T-helper 17 cell (primary cell): Measurements from ENCODE around the gene CDC73. TPM values are rescaled to one million over a fixed set of nuclear protein-coding genes. Genes with fewer than 3 reads are reported as not detected.

Source experiments
- ATAC-seq: fragments of 150-1000 bp; cut with Tn5 transposase; 2 replicates; pipeline ENCODE4 v1.10.0; 2021; ENCODE audit warnings: mild to moderate bottlenecking, moderate library complexity
- DNase-seq, 3 donors: peaks; one replicate each; pipeline versions ENCODE4 v3.0.0 to v3.0.0-alpha.2; 2020 to 2021
- H3K9me3 ChIP-seq: one replicate; pipeline ENCODE4 v1.7.0; 2013; ENCODE audit warnings: low read length, mild to moderate bottlenecking; ENCODE audit not compliant: control insufficient read depth, poor library complexity, severe bottlenecking
- H3K27ac Mint-ChIP-seq: one replicate; pipeline ENCODE4 v1.8.0; 2022; ENCODE audit warnings: mild to moderate bottlenecking, moderate library complexity, mixed read lengths
- H3K27me3 Mint-ChIP-seq: one replicate; pipeline ENCODE4 v1.8.0; 2022; ENCODE audit warnings: mixed read lengths
- H3K36me3 Mint-ChIP-seq: one replicate; pipeline ENCODE4 v1.8.0; 2022; ENCODE audit warnings: low read depth, mixed read lengths
- H3K4me1 Mint-ChIP-seq: one replicate; pipeline ENCODE4 v1.8.0; 2022; ENCODE audit warnings: mild to moderate bottlenecking, mixed read lengths
- H3K4me3 Mint-ChIP-seq: one replicate; pipeline ENCODE4 v1.8.0; 2022; ENCODE audit warnings: mild to moderate bottlenecking, moderate library complexity, mixed read lengths
- total RNA-seq, 4 donors: library from RNA in 2 of 4; stranded (reverse) in 2 of 4; gene quantifications; one replicate each; pipeline ENCODE4 v1.2.3 and lab custom pipeline; 2022 to 2026

Gene CDC73
- total RNA-seq, 2 donors from 2014 or later: 73.2 to 84.9 TPM

DNA sequence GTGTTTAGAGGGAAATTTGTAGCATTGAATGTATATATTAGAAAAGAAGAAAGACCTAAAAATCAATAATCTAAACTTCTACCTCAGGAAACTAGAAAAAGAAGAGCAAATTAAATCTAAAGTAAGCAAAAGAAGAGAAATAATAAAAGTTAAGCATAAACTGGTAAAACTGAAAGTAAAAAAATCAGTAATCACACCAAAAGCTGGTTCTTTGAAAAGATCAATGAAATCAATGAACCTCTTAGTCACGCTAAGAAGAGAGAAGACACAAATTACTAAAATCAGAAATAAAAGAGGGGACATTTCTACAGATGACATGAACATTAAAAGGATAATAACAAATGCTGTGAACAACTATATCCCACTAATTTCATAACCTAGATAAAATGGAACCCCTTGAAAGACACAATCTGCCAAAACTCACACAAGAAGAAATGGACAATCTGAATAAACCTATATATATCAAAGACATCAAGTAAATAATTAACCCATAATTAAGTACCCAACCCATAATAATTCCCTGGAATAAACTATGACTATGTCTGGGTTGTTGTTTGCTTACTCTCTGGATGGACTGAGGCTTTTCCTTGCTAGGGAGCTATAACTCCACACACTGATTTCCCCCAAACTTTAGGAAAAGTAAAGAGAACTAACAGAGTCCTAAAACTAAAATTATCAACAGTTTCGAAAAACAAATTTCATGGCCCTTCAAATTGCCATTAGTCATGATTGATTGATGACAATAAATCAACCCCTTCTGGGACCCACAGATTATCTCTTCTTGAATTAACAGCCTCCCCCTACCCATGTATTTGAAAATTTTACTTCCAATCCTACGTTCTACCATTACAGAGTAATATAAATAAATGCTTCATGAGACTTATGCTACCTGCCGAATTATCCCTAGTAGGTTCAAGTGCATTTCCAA is 2.8 kb upstream of the CDC73 start:
- H3K27ac Mint-ChIP-seq: no peak overlapping the region
- ATAC-seq (no peak), DNase-seq (no peak)
- peak overlapping the region; percentile 42 for H3K4me3 Mint-ChIP-seq
- peaks cover 5% of the 10 kb centered on the region for H3K27me3 Mint-ChIP-seq
- H3K36me3 Mint-ChIP-seq: peaks cover 6% of the 10 kb centered on the region
- H3K4me1 Mint-ChIP-seq: peaks cover 27% of the 10 kb centered on the region
- H3K9me3 ChIP-seq: no peaks in the 10 kb centered on the region

DNA sequence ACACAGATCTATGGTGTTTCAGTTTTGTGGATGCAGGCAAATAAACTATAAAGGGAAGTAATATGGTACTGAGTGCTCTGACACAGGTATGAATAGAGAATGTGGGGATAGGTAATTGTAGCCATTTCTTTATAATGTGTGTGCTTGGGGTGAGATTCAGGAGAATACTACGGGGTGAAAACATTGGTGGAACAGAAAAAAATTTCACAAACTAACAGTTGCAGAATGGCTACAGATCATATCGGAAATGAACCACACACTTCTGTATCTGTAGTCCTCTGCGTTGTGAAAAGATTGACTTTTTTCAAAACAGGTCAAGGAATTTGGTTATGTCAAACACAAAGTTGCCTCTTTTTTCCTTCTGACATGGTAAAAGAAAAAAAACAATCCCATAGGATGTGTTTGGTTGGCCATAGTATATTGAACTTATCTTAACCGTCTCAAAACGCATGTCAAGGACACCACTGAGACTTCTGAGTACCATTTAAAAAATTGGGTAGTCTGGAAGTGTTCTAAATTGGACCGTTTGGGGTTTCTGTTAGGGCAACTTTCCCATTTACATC is 1.1 kb upstream of the CDC73 start:
- Mint-ChIP-seq H3K27me3 (peaks cover 5% of the 10 kb centered on the region), H3K27ac (peak overlapping the region; percentile 96), H3K36me3 (peaks cover 6% of the 10 kb centered on the region), H3K4me3 (peak overlapping the region; percentile 97), H3K4me1 (peaks cover 38% of the 10 kb centered on the region)
- DNase-seq (no peak), ATAC-seq (no peak)
- H3K9me3 ChIP-seq: no peaks in the 10 kb centered on the region

DNA sequence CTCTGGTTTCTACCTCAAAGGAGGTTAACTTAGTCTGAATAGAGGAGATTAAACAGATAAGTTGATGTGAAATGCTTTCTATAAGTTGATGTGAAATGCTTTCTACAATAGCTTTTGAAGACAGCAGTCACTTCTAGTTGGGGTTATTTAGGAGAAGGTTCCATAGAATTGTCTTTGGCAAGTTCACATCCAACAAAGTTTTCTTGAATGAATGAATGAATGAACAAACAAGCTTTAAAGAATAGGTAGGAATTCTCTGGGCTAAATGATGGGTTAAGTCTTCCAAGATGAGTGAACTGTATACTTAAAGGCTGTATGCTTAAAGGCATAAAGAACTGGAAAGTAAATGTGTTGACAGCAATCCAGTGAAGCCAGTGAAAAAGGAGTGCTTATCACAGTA is 1.9 kb downstream of the CDC73 start:
- no peaks in the 10 kb centered on the region for H3K9me3 ChIP-seq
- Mint-ChIP-seq H3K27me3 (no peaks in the 10 kb centered on the region), H3K4me3 (peak overlapping the region; percentile 97), H3K27ac (peak overlapping the region; percentile 96), H3K36me3 (peaks cover 3% of the 10 kb centered on the region), H3K4me1 (peaks cover 39% of the 10 kb centered on the region)
- ATAC-seq (no peak), DNase-seq (no peak)

DNA sequence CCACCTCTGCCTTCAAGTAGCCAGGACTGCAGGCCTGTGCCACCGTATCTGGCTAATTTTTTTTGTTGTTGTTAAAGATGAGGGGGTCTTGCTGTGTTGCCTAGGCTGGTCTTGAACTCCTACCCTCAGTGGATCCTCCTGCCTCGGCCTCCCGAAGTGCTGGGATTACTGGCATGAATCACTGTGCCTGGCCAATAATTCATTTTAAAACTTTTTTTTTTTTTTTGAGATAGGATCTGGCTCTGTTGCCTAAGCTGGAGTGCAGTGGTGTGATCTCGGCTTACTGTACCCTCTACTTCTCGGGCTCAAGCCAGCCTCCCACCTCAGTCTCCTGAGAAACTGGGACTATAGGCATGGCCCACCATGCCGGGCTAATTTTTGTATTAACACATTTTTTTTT is 3.5 kb downstream of the CDC73 start:
- H3K27ac Mint-ChIP-seq: peak overlapping the region; percentile 4

DNA sequence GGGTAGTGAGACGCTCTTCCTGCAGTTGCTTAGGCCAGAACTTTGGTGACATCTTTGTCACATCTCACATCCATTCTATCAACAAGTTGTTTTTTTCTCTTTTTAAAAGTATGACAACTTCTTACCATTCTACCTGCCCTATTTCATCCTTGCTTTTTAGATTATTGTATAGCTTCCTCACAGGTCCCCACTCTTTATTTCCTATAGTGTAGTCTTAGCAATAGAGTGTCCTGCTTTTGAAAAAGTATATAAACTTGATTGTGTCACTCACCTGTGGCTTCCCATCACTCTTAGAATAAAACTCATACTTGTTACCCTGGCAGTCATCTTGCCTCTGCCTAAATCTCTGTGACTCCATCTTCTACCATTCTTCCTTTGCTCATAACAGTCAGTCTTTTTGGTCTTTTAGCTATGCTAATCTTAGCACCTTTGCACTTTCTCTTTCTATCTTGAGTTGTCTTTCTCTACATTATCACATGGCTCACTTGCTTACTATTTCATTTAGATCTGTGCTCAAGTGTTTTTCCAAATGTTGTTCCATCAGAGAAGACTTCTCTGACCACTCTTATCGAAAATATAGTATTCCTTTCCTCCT is 9.5 kb downstream of the CDC73 start:
- no peak overlapping the region for H3K4me3 Mint-ChIP-seq
- H3K27me3 Mint-ChIP-seq: no peaks in the 10 kb centered on the region
- no peak overlapping the region for H3K27ac Mint-ChIP-seq
- no peaks in the 10 kb centered on the region for H3K9me3 ChIP-seq
- H3K4me1 Mint-ChIP-seq: peaks cover 29% of the 10 kb centered on the region
- peaks cover 15% of the 10 kb centered on the region for H3K36me3 Mint-ChIP-seq
- DNase-seq (no peak), ATAC-seq (no peak)

More for the DNA sequence above, 3.5 kb downstream of the CDC73 start:
- Mint-ChIP-seq H3K4me3 (no peak overlapping the region), H3K27me3 (no peaks in the 10 kb centered on the region), H3K4me1 (peaks cover 35% of the 10 kb centered on the region), H3K36me3 (peaks cover 4% of the 10 kb centered on the region)
- no peaks in the 10 kb centered on the region for H3K9me3 ChIP-seq
- DNase-seq: no peak
- ATAC-seq: no peak

DNA sequence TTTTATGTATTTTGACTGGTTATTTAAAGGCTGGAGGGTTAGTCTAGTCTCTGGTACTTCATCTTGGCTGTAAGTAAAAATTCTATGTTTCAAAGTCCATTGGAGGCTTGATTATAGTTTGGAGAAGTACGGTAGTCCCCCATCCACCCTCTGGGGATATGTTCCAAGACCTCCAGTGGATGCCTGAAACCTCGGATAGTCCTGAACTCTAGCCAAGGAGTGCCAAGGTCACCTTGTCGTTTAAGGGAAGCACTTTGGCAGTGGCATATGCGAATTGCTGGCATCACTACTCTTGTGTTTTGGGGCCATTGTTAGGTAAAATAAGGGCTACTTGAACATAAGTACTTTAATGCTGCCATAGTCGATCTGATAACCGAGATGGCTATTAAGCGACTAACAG is 18.4 kb downstream of the CDC73 start:
- no peak overlapping the region for H3K4me3 Mint-ChIP-seq
- ATAC-seq: no peak
- peaks cover 13% of the 10 kb centered on the region for H3K36me3 Mint-ChIP-seq
- H3K9me3 ChIP-seq: peaks cover 2% of the 10 kb centered on the region
- H3K27ac Mint-ChIP-seq: no peak overlapping the region
- DNase-seq: no peak
- H3K4me1 Mint-ChIP-seq: peaks cover 25% of the 10 kb centered on the region
- H3K27me3 Mint-ChIP-seq: no peaks in the 10 kb centered on the region

DNA sequence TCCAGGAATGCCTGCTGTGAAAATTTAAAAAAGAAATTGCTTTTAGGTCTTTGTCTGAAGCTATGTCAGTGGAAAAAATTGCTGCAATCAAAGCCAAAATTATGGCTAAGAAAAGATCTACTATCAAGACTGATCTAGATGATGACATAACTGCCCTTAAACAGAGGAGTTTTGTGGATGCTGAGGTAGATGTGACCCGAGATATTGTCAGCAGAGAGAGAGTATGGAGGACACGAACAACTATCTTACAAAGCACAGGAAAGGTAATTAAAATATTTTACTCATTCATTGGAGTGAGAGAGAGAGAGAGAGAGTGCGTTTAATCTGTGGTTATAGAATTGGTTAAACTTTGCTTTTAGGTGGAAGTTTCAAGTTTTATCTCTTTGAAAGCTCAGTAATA is 20.0 kb downstream of the CDC73 start:
- H3K27ac Mint-ChIP-seq: peak overlapping the region; percentile 75
- DNase-seq (no peak), ATAC-seq (peak; percentile 92)
- H3K4me1 Mint-ChIP-seq: peaks cover 25% of the 10 kb centered on the region
- H3K4me3 Mint-ChIP-seq: no peak overlapping the region
- H3K27me3 Mint-ChIP-seq: no peaks in the 10 kb centered on the region
- H3K36me3 Mint-ChIP-seq: peaks cover 16% of the 10 kb centered on the region
- H3K9me3 ChIP-seq: peaks cover 2% of the 10 kb centered on the region

DNA sequence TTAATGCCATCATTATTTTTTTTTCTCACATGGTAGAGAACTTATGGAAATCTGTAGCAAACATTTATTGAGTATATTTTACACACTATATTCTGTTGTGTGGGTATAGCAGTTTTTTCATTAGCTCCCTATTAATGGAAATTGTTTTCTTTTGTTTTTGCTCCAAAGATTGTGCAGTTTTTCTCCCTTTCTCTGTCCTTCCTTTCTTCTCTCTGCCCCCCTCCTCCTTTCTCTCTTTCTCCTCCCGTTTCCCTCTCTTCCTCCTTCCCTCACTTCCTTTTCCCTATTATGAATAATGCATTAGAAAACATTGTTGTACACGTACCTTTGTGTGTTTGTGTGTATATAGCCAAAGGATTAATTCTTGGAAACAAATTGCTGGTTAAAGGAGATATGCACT is 20.6 kb downstream of the CDC73 start:
- Mint-ChIP-seq H3K27me3 (no peaks in the 10 kb centered on the region), H3K36me3 (peaks cover 16% of the 10 kb centered on the region), H3K4me3 (no peak overlapping the region), H3K27ac (peak overlapping the region; percentile 75), H3K4me1 (peaks cover 25% of the 10 kb centered on the region)
- no peak for ATAC-seq
- peaks cover 2% of the 10 kb centered on the region for H3K9me3 ChIP-seq
- no peak for DNase-seq

DNA sequence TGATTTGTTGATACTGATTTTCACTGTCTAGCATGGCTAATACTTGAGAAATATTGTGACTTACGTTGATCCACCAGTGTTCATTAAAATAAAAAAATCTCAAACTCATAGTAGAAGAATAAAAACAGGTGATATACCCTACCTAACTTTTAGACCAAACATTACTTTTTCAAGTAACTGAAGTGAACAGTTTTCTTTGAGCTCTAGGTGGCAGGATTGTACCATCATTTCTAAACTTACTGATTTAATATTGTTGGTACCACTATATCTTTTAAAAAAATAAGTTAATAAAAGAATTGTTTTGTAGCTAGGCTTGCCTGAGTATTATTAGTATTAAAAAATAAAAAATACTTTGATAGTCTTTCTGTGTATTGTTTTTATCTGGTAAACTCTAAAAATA is 21.5 kb downstream of the CDC73 start:
- no peak overlapping the region for H3K27ac Mint-ChIP-seq
- no peaks in the 10 kb centered on the region for H3K27me3 Mint-ChIP-seq

DNA sequence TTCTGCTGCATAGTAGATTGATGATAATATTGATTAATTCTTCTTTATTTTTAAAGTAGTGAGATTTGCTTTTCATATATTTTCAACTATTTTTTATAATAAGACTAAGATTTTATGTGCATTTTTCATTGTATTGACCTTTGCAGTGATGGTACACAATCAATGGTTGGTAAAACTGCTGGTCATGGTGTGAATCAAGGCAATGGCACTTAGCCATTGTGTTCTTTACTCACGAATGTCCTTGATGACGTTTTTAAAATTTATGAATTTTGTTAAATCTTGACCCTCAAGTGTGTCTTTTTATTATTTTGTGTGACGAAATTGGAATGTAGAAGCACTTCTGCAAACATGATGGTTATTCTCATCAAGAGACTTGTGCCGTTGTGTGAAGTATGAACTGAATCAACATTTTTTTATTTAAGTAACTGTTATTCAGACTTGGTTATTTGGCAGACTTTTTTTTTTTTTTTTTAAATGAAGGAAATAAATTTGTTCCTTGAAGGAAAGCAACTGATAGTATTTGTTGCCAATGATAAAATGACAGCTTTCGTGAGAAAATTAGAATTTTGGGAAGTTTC is 22.6 kb downstream of the CDC73 start:
- no peaks in the 10 kb centered on the region for H3K9me3 ChIP-seq
- DNase-seq: no peak
- ATAC-seq: no peak
- Mint-ChIP-seq H3K27me3 (no peaks in the 10 kb centered on the region), H3K27ac (no peak overlapping the region), H3K4me3 (no peak overlapping the region), H3K4me1 (peaks cover 21% of the 10 kb centered on the region), H3K36me3 (peaks cover 12% of the 10 kb centered on the region)

More for the DNA sequence above, 21.5 kb downstream of the CDC73 start:
- peaks cover 14% of the 10 kb centered on the region for H3K36me3 Mint-ChIP-seq
- peaks cover 23% of the 10 kb centered on the region for H3K4me1 Mint-ChIP-seq
- no peak overlapping the region for H3K4me3 Mint-ChIP-seq
- ATAC-seq: no peak
- no peak for DNase-seq
- H3K9me3 ChIP-seq: no peaks in the 10 kb centered on the region

DNA sequence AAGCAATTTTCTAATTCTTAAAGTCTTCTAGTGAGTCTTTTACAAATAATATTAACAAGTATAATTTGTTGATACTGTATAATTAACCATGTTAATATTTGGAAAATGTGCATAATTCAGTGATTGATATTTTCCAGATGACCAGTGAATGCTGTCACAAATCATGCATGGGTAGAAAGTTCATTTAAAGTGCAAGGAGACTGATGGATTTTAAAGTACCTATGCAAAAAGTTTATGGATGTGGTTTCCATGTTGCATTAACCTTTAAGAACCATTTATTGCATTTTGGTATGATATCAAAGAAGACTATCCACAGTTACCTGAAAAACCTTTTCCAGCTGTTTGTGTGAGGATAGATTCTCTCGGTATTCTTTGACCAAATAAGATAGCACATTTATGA is 23.2 kb downstream of the CDC73 start:
- Mint-ChIP-seq H3K4me1 (peaks cover 15% of the 10 kb centered on the region), H3K36me3 (peaks cover 10% of the 10 kb centered on the region), H3K27ac (no peak overlapping the region), H3K27me3 (no peaks in the 10 kb centered on the region), H3K4me3 (no peak overlapping the region)
- ATAC-seq (no peak), DNase-seq (no peak)
- H3K9me3 ChIP-seq: no peaks in the 10 kb centered on the region

DNA sequence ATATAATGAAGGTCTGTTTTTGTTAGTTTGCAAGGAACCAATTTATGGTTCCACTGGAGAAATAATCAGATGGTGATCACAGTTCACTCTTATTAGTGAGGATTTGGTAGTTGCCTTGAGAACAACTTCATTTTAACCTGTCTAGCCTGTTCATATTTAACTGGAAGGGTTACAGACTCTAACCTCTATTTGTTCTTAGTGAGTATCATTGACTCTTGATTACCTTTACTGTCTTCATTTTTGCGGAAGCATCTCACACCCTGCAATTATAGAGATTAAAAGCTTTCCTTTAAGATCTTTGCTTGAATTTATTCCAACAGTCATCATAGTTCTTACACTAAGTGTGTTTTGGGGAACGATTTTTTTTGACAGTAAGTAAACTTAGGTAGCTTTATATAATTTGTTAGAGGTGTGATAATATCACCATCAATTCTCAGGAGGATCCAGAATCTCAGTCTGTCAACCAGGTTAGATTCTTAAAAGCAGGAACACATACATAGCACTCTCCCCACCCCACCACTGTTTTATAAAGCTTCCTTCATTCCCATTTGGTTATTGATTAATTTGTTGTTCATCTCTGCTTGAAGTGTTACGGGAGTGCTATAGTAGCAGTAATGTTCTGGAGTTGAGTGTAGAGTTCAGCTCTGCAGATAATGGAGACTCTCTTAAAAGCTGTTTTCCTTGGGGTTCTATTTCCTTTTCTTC is 34.4 kb downstream of the CDC73 start:
- H3K9me3 ChIP-seq: no peaks in the 10 kb centered on the region
- Mint-ChIP-seq H3K4me1 (peaks cover 17% of the 10 kb centered on the region), H3K27me3 (no peaks in the 10 kb centered on the region), H3K27ac (peak overlapping the region; percentile 61), H3K36me3 (peaks cover 13% of the 10 kb centered on the region), H3K4me3 (no peak overlapping the region)
- DNase-seq (no peak), ATAC-seq (no peak)

DNA sequence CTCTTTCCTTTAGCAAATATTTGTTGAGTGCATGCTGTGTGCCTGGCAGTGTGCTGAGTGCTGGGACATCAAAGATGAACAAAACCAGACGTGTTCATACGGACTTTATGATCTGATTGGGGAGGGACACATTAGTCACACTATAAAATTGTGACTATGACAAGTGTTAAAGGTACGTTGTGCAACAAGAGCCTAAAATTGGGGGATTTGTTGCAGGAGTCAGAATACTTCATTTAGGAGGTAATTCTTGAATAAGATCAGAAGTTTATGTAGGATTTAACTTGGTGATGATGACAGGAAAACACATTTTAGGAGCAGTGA is 35.0 kb downstream of the CDC73 start:
- Mint-ChIP-seq H3K4me1 (peaks cover 17% of the 10 kb centered on the region), H3K27ac (peak overlapping the region; percentile 61), H3K27me3 (no peaks in the 10 kb centered on the region), H3K36me3 (peaks cover 13% of the 10 kb centered on the region), H3K4me3 (no peak overlapping the region)
- ATAC-seq: no peak
- no peaks in the 10 kb centered on the region for H3K9me3 ChIP-seq
- DNase-seq: no peak
